Stimulated activated CD4-positive, alpha-beta T cell treated with anti-CD3 and anti-CD28 coated beads, Interleukin-15, amount 100 ng/mL, for 1 hour (primary cell): ENCODE data around the gene FUT3.
"Not testable (repeated sequence)": the region's sequence is repeated elsewhere in the genome, so short reads cannot be mapped to it uniquely, and the experiment has no call there.

Source experiments
- DNase-seq, 2 donors: peaks; one replicate each; pipeline ENCODE4 v3.0.0-alpha.2; 2020; ENCODE audit warnings: low read depth in 1 of 2, low spot score in 1 of 2

The FUT3 gene

GRCh38 chr19:5851302-5851701, at the start of gene FUT3:
Gene FUT3, minus strand, starts transcription at chr19:5851449.
- DNase-seq, result no peak

DNA sequence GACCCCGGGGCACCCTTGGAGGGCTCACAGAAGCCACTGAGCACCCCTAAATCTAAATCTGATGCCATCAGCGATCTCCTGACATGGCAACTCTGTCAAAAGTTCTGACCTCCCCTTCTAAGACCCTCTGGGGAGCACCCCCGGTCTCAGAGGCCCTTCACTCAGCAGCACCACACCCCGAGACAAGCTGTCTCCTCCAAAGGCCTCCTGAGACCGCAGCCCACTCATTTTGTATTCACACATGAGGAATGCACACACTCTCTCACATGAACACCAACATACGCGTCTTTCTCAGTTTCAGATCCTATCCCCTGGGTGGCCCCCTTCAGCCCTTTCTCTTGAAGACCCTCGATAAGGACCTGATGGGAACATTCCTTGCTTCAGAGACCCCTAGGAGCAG, 49.7 kb upstream of the FUT3 start:
- no peak for DNase-seq

- DNase-seq, result no peak
Measured at GRCh38 chr19:5899728-5900526, 48.7 kb upstream of the FUT3 start.

DNA sequence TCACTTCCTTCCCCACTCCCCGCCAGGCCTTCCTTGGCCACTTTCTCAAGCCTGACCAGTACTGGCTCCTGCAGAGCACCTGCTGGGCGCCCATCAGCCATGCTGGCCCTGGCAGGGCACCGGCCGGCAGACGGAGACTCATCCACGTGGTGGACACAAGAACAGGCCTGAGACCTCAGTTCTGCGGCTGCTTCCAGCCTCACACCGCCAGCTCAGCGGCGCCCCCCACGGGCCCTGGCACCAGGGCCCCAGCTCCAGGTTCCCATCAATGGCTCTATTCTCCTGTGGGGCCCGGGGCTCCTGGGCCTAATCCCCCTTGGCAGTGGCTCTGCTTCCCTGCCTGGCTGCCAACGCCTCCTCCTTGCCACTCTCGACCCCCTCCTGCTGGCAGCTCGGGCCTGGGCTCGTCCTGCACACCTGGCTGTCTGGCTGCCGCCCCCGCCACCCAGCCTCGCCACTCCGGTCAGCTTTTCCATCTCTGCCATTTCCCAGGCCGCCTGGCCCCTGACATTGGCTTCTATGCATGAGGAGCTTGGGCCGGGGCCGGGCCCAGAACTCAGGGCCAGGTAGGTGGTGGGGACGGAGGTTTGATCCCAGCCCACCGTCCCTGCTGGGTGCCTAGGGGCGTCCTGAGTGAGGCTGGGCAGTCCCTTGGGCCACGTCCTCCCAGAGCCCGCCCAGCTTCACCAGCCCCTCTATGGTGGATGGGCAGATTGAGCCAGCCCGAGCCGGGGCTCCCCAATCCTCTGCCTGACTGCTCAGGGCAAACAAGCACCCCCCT, 46.1 kb upstream of the FUT3 start:
- no peak for DNase-seq

DNA sequence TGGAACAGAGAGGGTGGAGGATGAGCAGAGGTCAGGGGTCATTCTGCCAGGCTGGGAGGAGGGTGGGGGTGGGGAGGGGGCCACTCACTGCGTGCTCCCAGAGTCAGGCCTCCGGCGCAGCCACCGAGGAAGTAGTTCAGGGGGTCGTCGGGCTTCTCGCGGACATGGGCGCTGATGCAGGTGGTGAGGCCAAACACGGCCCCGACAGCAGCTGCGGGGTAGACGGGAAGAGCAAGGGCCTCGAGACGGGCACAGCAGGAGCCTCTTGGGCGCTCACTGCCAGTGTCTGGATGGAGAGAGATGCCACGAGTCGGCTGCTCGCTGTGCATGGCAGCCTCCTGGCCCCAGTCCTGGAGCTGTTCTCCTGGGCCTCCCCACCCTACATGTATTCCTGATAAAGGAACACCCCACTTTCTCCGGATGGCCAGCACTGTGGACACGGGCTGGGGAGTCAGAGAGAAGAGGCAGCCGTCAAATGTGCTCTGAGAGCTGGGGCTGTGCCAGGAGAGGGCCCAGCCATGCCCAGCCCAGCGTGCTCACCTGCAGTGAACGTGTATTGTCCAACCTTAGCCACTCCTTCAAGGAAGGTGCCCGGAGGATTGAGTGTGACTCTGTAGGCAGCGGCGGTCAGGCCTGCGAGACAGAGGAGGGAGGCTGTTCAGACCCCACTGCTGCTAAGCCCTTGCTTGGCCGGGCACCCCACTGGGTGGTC, 45.3 kb upstream of the FUT3 start:
- DNase-seq, result no peak

GRCh38 chr19:5895890-5896289, 44.6 kb upstream of the FUT3 start:
- no peak for DNase-seq

- DNase-seq, result no peak
Measured at GRCh38 chr19:5895409-5895808, 44.2 kb upstream of the FUT3 start.

DNA sequence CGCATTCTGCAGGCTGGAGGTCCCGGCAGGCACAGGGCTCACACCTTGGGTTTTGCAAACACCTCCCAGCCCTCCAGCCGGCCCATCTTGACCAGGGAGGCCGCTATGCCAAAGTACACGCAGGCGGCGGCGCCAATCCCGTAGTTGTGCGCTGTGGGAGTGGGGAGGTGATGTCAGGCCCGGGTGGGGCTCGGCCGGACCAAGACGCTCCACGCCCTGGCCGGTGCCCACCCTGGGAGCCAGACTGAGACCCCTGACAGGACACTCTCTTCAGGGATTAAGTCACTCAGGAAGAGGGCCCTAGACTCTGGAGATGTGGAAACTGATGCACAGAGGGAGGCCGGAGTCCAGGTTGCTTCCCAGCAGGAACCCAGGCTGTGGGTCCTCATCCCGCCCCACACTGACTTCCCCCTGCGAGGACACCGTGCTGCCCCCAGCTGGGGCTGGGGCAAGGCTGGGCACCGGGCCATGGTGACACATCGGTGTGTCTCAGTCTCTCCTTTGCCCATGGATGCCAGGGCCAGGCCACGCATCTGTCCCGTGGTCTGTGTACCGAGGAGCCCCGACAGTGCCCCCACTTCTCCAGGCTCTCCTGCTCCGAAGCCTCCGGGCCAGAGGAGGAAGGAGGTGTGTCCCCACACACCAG, 43.6 kb upstream of the FUT3 start:
- no peak for DNase-seq

- DNase-seq, result no peak
Measured at GRCh38 chr19:5893907-5894703, 42.9 kb upstream of the FUT3 start.

GRCh38 chr19:5893296-5893903, 42.2 kb upstream of the FUT3 start:
- DNase-seq, result no peak

- no peak for DNase-seq
Measured at GRCh38 chr19:5892772-5893275, 41.6 kb upstream of the FUT3 start.

GRCh38 chr19:5891938-5892771, 40.9 kb upstream of the FUT3 start:
- no peak for DNase-seq

- no peak for DNase-seq
Measured at GRCh38 chr19:5891572-5891937, 40.3 kb upstream of the FUT3 start.

DNA sequence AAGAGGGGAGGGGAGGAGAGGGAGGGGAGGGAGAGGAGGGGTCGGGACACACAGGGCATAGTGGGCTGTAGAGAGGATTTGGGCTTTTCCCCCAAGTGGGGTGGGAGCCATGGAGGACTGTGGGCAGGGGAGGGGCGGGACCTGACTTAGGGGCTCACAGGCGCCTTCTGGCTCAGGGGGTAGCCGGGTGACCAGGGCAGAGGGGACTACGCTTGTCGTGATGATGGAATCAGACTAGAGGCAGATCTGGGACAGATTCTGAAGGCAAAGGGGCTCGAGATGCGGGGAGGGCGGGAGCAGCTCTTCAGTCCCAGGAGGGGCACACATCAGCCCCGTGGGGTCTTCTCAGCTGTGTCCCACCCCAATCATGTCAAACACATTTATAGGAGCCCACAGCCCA, 38.9 kb upstream of the FUT3 start:
- no peak for DNase-seq

GRCh38 chr19:5889288-5889971, 38.2 kb upstream of the FUT3 start:
- DNase-seq, result no peak

GRCh38 chr19:5884065-5884811, 33.0 kb upstream of the FUT3 start:
- not testable (repeated sequence) for DNase-seq

DNA sequence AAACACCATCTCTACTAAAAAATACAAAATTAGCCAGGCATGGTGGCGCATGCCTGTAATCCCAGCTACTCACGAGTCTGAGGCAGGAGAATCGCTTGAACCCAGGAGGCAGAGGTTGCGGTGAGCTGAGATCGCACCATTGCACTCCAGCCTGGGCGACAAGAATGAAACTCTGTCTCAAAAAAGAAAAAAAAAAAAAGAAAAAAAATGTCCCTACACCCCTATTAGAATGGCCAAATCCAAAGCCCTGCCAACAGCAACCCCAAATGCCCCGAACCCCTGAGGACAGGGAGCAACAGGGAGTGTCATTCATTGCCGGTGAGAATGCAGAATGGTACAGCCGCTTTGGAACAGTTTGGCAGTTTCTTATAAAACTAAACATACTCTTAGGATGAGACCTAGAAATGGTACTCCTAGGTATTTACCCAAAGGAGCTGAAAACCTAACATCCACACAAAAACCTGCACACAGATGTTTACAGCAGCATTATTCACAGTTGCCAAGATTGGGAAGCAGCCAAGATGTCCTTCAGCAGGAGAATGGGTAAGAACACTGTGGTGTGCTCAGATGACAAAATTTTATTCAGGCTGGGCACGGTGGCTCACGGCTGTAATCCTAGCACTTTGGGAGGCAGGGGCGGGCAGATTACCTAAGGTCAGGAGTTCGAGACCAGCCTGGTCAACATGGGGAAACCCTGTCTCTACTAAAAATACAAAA, 32.1 kb upstream of the FUT3 start:
- DNase-seq, result not testable (repeated sequence)
